Activated naive CD4-positive, alpha-beta T cell treated with Interleukin-2 at 50 U/mL for 16 hours (primary cell): ENCODE results near the gene JMJD6.

ENCODE experiments used
- DNase-seq: peaks from one replicate; pipeline ENCODE4 v3.0.0-alpha.2; 2020

JMJD6 gene

DNA sequence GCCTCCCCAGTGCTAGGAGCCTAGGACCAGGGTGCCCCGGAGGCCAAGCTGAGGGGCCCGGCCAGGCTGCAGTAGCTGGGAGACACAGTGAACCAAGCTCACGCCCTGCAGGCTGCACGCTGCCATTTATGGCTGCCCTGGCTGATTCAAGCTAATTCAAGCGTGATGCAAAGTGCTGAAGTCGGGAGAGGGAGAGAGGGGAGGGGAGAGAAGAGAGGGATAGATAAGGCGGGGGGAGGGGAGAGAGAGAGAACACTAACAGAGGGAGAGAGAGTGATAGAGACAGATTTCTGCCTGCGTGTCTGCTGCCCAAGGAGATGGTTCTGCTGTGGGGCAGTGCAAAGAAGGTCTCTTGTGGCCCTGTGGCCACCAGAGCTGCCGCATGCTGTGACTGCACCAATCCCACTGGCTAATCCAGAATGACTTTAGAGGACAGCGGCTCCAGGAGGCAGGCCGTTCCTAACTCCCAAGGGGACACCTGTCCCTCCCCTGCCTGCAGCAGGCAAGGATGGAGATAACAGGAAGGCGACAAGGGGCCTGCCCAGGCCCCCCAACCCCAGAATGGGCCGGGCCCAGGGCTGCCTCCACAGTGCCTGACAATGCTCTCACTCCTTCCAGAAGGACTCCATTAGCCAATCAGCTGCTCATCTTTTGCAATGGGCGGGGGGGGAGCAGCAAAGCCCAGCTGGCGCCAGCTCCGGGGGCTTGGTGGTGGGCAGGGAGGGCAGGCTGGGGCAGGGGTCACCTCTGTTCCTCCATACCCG is 28.5 kb downstream of the JMJD6 start:
- no peak for DNase-seq

DNA sequence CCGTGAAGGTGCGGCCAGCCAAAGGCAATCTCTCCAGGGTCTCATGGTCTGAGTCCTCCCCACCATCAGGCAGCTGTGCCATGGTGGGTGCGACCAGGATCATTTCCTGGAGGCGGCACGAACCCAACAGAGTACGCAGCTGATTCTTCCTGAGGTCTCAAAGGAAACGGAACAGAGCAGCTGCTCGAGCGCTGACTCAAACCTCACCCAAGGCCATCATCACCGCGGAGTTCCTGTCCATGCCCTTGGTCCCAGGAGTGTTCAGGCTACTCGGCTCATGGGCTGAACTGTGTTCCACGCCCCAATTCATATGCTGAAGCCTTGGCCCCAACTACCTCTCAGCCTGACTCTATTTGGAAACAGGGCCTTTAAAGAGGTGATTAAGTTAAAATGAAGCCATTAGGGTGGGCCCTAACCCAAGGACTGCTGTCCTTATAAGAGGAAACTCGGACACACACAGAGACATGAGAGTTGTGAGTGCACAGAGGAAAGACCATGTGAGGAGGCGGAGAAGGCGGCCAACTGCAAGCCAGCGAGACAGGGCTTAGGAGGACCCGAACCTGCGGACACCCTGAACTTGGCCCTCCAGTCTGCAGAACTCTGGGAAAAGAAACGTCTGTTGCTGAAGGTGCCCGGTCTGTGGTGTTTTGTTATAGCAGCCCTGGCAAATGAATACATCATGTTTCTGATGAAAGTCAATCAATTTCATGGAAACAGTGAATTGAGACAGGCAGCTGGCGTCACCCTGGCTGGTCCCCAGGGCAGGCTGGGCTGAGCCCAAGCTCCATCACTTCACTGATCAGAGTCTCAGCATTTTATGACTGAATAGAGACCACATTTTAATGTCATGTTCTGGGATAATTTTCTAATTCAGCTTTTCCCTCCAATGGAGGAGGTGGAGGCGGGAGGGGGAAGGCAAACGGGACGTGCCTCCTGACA is 29.4 kb downstream of the JMJD6 start:
- no peak for DNase-seq

GRCh38 chr17:76695059-76695831 is 31.2 kb downstream of the JMJD6 start:
- DNase-seq: no peak

GRCh38 chr17:76691379-76692191 is 34.8 kb downstream of the JMJD6 start:
- DNase-seq: no peak

GRCh38 chr17:76690596-76691280 is 35.7 kb downstream of the JMJD6 start:
- no peak for DNase-seq

DNA sequence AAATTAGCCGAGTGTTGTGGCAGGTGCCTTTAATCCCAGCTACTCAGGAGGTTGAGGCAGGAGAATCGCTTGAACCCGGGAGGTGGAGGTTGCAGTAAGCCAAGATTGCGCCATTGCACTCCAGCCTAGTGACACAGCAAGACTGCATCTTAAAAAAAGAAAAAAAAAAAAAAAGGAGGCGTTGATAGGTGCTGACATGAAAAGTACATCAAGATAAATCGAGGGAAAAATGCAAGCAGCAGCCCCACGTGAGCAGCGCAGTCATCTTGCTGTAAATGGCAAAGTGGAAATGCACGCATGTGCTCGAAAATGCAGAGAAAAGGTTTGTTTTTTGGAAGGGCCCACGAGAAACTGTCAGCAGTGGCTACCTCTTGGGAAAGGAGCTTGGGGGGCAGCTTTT is 36.5 kb downstream of the JMJD6 start:
- no peak for DNase-seq

GRCh38 chr17:76688165-76688622 is 38.2 kb downstream of the JMJD6 start:
- DNase-seq: no peak

GRCh38 chr17:76687298-76688164 is 38.9 kb downstream of the JMJD6 start:
- DNase-seq: no peak

DNA sequence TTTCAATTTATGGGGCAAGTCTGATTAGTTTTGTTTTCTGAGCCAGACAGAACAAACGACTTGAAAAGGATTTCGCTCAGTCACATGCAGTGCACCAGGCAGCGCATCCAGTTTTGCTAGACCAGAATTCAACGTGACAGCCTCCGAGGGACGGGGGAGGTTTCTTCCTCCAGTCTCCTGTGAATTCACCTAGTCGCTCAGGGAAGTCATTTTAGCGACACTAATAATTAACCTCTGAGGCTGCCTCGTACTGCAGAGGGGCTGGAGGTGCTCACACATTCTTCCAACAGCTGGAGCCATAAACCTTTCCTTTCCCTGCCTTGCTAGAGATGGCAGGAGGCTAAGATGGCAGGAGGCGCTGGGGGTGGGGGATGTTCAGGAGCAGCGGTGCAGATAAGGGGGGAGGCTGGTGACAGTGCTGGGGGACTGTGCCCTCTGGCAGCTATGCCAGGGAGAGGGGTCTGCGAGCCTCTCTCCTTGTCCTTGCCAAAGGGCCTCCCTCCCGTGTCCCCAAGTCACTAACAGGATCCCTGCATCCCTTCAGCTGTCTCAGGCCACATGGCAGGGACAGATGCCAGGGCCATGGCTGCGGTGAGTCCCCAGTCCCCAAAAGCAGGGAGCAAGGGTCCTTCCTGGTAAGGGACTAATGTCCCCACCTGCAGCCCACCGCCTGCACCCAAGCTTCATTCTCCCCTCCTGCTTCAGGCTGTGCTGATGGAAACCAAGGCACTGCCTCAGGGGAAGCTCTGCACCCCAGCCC is 39.7 kb downstream of the JMJD6 start:
- no peak for DNase-seq

DNA sequence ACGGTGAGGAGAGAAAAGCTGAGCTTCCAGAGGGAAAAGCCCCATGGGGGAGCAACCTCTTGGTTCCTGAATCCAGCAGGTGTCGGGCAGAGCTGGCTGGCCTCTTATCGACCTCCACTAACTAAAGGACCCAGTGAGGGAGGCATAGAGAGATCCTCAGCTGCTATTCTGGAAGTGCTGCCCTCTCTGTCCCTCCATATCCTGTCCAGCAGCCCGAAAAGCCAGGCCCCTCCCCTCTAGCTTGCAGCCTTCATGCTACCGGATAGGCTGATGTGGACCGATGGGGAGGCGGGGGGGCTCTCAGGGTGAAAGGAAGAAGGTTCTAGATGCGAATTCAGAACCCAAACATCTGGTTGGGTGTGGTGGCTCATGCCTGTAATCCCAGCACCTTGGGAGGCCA is 40.6 kb downstream of the JMJD6 start:
- no peak for DNase-seq

DNA sequence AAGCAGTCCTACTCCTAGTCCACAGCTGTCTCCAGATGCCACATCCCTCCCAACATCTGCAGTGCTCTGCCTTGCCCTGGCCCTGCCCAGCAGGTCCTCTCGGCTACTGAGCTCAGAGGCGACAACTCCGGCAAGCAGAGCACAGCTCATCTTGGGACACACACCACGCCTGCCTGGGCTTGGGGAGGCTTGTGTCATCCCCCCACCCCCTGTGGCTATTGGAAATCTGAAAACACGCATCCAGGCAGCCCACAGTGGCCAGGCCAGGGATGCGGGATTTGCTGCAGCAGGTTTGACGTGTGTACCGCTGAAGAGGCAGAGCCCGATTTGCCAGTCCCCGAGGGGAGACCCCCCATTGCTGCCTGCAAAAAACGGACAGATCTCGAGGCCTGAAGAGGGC is 41.0 kb downstream of the JMJD6 start:
- DNase-seq: no peak

- DNase-seq: no peak
Measured at GRCh38 chr17:76684756-76685155, 41.6 kb downstream of the JMJD6 start.

DNA sequence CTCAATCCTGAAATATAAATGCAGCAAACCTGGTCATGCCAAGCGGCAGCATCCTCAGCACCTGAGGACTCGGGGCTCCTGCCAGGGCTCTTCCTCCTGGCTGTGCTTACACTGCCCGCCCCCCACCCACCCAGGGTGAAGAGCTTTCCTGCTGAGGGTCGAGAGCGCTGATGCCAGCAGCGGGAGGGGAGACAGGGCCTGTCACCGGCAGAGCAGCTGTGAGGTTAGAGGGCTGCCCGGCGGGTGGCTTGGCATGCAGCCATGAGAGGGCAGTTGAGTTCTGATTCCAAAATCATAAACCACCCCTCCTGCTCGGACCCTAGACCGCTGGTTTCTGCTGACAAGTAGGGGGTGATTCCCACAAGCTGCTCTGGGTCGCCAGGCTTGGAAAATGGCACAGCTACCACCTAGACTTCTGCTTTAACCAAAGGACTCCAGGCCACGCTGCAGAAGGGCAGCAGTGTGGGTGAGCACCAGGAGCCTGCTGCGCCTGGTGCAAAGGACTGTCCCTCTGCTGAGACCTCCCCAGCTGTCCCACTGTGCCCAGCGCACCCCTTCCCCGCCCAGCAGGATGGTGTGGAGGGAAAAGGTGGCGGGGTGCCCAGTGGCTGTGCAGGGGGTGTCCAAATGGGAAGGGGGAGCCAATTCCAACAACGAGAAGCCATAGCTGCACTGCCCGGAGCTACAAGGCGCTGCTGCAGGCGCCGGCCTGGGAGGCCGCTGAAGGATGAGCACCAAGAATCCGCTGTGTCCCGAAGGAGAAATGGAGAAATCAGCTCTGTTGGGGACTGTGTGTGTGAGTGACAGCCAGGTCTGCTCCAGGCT is 42.3 kb downstream of the JMJD6 start:
- no peak for DNase-seq

GRCh38 chr17:76683011-76683755 is 43.2 kb downstream of the JMJD6 start:
- DNase-seq: no peak

GRCh38 chr17:76682296-76682695 is 44.1 kb downstream of the JMJD6 start:
- DNase-seq: no peak

DNA sequence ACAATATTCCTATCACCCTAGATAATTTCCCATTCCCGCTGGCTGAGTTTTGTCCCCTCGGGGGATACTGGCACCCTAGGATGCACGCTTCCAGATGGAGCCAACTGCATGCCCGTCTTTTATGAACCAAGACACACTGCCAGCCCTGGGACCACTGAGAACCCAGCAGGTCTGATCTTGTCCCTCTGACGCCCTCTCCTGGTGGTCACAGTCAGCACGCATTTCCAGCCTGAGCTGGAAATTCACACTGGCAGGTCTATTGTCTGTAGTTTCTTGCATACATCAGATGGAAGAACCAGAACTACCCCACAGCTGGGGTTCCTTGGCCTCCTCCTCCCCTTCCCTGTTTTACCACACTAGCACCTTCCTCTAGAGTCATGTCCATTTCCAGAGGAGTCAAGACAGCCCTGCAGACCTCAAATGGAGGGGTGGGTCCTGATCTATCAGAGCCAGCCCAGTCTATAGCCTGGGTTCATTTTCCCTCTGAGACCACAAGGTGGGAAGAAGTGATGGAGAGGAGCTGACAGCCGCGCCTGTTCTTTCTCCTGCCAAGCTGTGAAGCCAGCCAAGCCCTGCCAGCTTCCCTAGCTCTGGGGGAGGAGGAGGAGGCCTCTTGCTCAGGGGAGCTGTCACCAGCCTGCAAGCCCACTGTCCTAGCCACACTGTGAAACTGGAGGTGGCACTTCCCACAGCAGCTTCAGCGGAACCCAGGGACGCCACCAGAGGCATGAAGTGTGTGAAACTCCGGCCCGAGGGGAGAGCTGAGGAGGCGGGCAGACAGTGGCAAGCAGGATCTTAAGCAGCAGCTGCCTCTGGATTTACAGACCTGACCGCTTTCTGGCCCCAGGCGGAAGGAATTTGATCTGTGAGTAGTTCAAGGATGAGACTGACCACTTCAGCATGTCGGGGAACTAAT is 44.9 kb downstream of the JMJD6 start:
- peak; percentile 68 for DNase-seq

- no peak for DNase-seq
Measured at GRCh38 chr17:76679239-76679638, 47.2 kb downstream of the JMJD6 start.
